Testis (tissue), 3 donors: Measurements from ENCODE around the gene NDUFAF4. TPM values are rescaled to one million over a fixed set of nuclear protein-coding genes. Genes with fewer than 3 reads are reported as not detected.

Experiments used
- DNase-seq: peaks from one replicate; pipeline ENCODE4 v3.0.0-alpha.2; 2019
- H3K27ac ChIP-seq, 2 donors: fragments of 200-600 bp; sonication (generic); one replicate each; pipeline ENCODE4 v1.5.1; 2019
- H3K27me3 ChIP-seq: fragments of 200-600 bp; sonication (generic); one replicate; pipeline ENCODE4 v1.5.1; 2019
- H3K36me3 ChIP-seq: fragments of 200-600 bp; sonication (generic); one replicate; pipeline ENCODE4 v1.5.1; 2017; ENCODE audit warnings: low read depth; ENCODE audit errors: missing control alignments
- H3K4me1 ChIP-seq: fragments of 200-600 bp; sonication (generic); one replicate; pipeline ENCODE4 v1.5.1; 2019
- H3K4me3 ChIP-seq, 2 donors: fragments of 200-600 bp; sonication (generic); one replicate each; pipeline ENCODE4 v1.5.1; 2017 to 2019
- H3K9me3 ChIP-seq: fragments of 200-600 bp; sonication (generic); one replicate; pipeline ENCODE4 v1.5.1; 2017
- CTCF ChIP-seq, 3 experiments: fragments of 450-650 bp in 2 of 3; fragments of 200-600 bp in 1 of 3; sonication (generic) in 1 of 3; IDR thresholded peaks; one replicate each; pipeline ENCODE4 v1.5.1; 2016 to 2019; ENCODE audit warnings: antibody characterized with exemption in 3 of 3, mild to moderate bottlenecking in 2 of 3, moderate library complexity in 1 of 3
- POLR2A ChIP-seq: fragments of 450-650 bp; IDR thresholded peaks from one replicate; pipeline ENCODE4 v1.6.1; 2017; ENCODE audit warnings: antibody characterized with exemption, mild to moderate bottlenecking, moderate library complexity
- WGBS, 2 donors: methylation state at CpG; one replicate each; pipeline ENCODE4 v1.1.5; 2018; 5-methylcytosine and 5-hydroxymethylcytosine counted together
- intact Hi-C: fragments of 100-400 bp; cut with DNase I; formaldehyde crosslinking; loops from one replicate; pipeline ENCODE4 v1.15.1; 2023; ENCODE audit warnings: low total_unique reads
- polyA plus RNA-seq: library from polyadenylated mRNA; stranded (reverse); fragments of 350-450 nt; fragmentation: Illumina TruSeq; extraction: RNeasy Lipid Tissue Mini Kit (QIAGEN cat#74804); gene quantifications from one replicate; pipeline ENCODE4 v1.2.3, GENCODE V29; 2014; ENCODE audit warnings: low read depth, low replicate concordance; ENCODE audit not compliant: insufficient read depth
- total RNA-seq, 2 donors: library from RNA; depleted of rRNA; stranded (reverse); fragments of >200 nt; gene quantifications; one replicate each; pipeline ENCODE4 v1.2.3, GENCODE V29; 2016

Gene NDUFAF4
- total and polyA plus RNA-seq, 3 donors from 2014 or later = 19.0 to 22.2 (median 19.1) TPM

GRCh38 chr6:96878143-96878542, 19.5 kb downstream of the NDUFAF4 start:
- intact Hi-C loops = no loop called here
- Histone ChIP-seq H3K9me3 (no peaks in the 10 kb centered on the region), H3K36me3 (no peaks in the 10 kb centered on the region), H3K27ac (no peak overlapping the region), H3K27me3 (no peaks in the 10 kb centered on the region), H3K4me1 (no peaks in the 10 kb centered on the region), H3K4me3 (no peak overlapping the region)
- no peak for DNase-seq
- TF ChIP-seq POLR2A (no peak), CTCF (IDR thresholded peaks at IDR 0.05) (no peak)

- H3K36me3 ChIP-seq = no peaks in the 10 kb centered on the region
- no peak for TF ChIP-seq CTCF (IDR thresholded peaks at IDR 0.05)
- intact Hi-C loops = no loop called here
- DNase-seq = no peak
- no peaks in the 10 kb centered on the region for H3K4me1 ChIP-seq
- 82 to 86% methylated on average over 9 of the region's 9 CpGs for WGBS, 2 donors
- no peaks in the 10 kb centered on the region for H3K9me3 ChIP-seq
- no peak overlapping the region for H3K4me3 ChIP-seq
- H3K27ac ChIP-seq = no peak overlapping the region
- no peaks in the 10 kb centered on the region for H3K27me3 ChIP-seq
These were observed 20.7 kb downstream of the NDUFAF4 start for GRCh38 chr6:96876886-96877545.

GRCh38 chr6:96872976-96873375, 24.7 kb downstream of the NDUFAF4 start:
- intact Hi-C loops = no loop called here
- Histone ChIP-seq H3K27ac (no peak overlapping the region), H3K36me3 (no peaks in the 10 kb centered on the region), H3K9me3 (no peaks in the 10 kb centered on the region), H3K27me3 (no peaks in the 10 kb centered on the region), H3K4me1 (no peaks in the 10 kb centered on the region), H3K4me3 (no peak overlapping the region)
- no peak for TF ChIP-seq POLR2A
- no peak for TF ChIP-seq CTCF (IDR thresholded peaks at IDR 0.05)
- WGBS, 2 donors = 92 to 95% methylated on average over 1 of the region's 1 CpG
- no peak for DNase-seq

- Histone ChIP-seq H3K9me3 (no peaks in the 10 kb centered on the region), H3K27me3 (no peaks in the 10 kb centered on the region), H3K27ac (no peak overlapping the region), H3K4me3 (no peak overlapping the region), H3K4me1 (no peaks in the 10 kb centered on the region), H3K36me3 (no peaks in the 10 kb centered on the region)
- no peak for DNase-seq
- 77 to 84% methylated on average over 3 of the region's 3 CpGs for WGBS, 2 donors
- TF ChIP-seq CTCF (IDR thresholded peaks at IDR 0.05) = no peak
- TF ChIP-seq POLR2A = no peak
- intact Hi-C loops = no loop called here
These were observed 32.7 kb downstream of the NDUFAF4 start for GRCh38 chr6:96865055-96865405.
